HG03342 (cell line): ENCODE measurements around the gene WASHC3.
"Not testable (repeated sequence)": the region's sequence is repeated elsewhere in the genome, so short reads cannot be mapped to it uniquely, and the experiment has no call there.

Source experiments
- ATAC-seq: cut with Tn5 transposase; IDR thresholded peaks from one replicate; pipeline ENCODE4 v1.9.1; 2021; ENCODE audit warnings: mild to moderate bottlenecking, moderate library complexity; ENCODE audit not compliant: unreplicated experiment

The WASHC3 gene

GRCh38 chr12:102051431-102051965 lies 10.3 kb downstream of the WASHC3 start:
- ATAC-seq = peak; percentile 57

GRCh38 chr12:102050660-102051430 lies 10.9 kb downstream of the WASHC3 start:
- ATAC-seq = no peak

- ATAC-seq = peak; percentile 82
Observed at GRCh38 chr12:102043928-102044327, 17.9 kb downstream of the WASHC3 start.

GRCh38 chr12:102033991-102034745 lies 27.6 kb downstream of the WASHC3 start:
- ATAC-seq = no peak

DNA sequence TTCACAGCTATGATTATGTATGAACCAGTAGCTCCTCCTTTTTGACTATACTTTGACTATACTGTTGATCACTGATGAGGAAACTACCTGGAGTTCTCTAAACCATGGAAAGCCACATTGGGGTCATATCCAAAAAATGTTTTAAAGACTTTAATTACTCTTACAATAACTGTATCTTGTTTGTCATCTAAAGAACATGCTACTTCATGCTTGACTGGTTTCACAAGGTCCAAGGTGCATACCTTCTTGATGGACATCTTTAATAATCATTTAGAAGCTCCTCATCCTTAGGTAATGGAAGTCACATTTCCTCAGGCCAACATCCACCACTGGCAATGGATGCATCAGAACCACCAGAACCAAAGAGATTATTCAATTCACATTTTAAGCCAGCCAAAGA lies 29.9 kb downstream of the WASHC3 start:
- no peak for ATAC-seq

- no peak for ATAC-seq
Observed at GRCh38 chr12:102029141-102029540, 32.6 kb downstream of the WASHC3 start.

- ATAC-seq = no peak
Observed at GRCh38 chr12:102026728-102027127, 35.1 kb downstream of the WASHC3 start.

DNA sequence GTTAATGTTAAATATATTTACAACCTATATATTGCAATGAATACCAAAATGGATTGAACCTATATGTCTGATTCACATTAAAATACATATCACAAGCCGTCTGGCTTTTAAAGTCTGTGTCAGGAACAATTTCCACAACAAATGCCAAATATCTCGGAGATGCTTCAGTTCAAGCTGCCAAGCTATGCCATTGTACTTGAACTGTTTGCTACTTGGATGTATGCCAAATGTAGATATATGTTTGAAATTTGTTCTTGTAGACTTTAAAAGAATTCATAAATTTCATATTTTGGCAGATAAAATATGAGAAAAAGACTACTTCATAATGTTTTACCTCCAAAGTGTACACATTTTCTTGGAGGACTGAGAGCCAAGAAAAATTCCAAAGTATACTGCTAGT lies 37.0 kb downstream of the WASHC3 start:
- ATAC-seq = no peak

DNA sequence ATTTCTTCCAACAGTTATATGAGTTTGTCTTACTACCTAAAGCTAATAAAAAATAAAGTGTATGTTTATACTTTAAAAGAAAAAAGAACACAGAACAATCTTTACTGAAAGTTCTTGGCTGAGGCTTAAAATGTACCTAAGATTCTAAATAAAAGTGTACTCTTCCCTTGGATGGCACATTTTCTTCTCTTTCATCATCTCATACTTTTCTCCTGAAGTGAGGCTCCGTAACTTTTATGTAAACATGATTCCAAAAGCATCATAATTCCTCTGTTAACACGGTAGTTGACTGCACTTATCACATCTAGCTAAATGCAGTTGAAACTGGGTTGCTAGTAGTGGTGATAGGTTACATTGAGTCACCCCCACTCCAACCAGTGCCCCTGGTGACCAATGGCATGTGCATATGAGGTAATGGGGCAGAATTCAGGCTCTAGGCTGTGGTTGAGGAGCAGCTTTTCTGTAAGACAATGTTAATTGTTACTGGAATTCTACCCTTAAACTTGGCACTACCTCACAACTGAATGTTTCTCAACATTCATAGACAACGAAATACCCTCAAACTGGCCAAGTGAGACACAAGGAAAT lies 38.4 kb downstream of the WASHC3 start:
- ATAC-seq = no peak

GRCh38 chr12:102022286-102022685 lies 39.5 kb downstream of the WASHC3 start:
- no peak for ATAC-seq

- no peak for ATAC-seq
Observed at GRCh38 chr12:102021540-102022246, 40.1 kb downstream of the WASHC3 start.

GRCh38 chr12:102018607-102019006 lies 43.2 kb downstream of the WASHC3 start:
- not testable (repeated sequence) for ATAC-seq

GRCh38 chr12:102016472-102016871 lies 45.3 kb downstream of the WASHC3 start:
- no peak for ATAC-seq

- ATAC-seq = peak; percentile 93
Observed at GRCh38 chr12:102010265-102010994, 51.4 kb downstream of the WASHC3 start.

DNA sequence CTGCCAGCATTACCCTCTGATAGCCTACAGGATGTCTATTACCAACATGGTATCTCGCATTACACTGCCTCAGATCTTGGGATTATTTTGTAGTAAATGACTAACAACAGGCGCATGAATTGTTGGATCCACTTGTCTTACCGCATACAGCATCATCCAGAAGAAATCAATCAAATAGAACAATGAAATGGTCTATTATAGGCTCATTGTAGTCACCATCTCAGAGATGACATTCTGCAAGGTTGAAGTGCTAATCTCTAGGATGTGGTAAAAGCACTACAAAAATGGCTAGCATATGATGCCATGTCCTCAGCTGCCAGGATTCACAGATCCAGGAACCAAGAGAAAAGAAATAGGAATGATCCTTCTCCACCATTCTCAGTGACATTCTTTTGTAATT lies 52.0 kb downstream of the WASHC3 start:
- peak; percentile 8 for ATAC-seq

DNA sequence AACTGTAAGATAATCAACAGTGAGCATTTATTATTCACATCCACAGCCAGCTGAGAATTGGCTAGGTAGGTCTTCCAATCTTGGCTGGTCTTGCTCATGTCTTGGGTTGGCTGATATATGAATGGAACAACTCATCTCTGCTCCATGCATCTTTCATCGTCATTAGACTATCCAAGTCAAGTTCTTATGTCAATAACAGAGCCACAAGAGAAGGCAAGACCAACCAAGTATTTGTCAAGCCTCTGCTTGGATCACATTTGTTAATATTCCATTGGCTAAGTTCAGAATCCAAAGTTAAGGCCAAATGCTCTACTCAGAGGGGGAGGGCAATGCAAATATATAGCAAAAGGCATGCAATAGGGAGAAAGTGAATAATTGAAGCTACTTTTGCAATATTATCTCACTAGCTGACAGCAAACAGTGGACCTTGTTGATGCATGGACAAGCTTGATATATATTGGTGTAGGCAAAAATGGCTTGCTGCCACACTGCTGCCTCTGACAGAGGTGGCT lies 53.1 kb downstream of the WASHC3 start:
- no peak for ATAC-seq

GRCh38 chr12:102005256-102005655 lies 56.5 kb downstream of the WASHC3 start:
- ATAC-seq = no peak

DNA sequence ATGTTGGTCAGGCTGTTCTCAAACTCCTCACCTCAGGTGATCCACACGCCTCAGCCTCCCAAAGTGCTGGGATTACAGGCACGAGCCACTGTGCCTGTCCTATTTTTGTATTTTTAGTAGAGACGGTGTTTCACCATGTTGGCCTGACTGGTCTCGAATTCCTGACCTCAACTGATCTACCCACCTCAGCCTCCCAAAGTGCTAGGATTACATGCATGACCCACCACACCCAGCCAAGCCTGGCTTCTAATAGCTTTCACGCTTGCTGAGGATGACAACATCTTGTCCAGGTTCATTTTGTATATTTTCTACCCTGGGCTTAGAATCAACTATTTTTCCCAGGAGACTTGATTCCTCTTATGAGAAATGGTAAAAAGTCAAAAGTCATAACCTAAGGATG lies 64.7 kb downstream of the WASHC3 start:
- no peak for ATAC-seq

DNA sequence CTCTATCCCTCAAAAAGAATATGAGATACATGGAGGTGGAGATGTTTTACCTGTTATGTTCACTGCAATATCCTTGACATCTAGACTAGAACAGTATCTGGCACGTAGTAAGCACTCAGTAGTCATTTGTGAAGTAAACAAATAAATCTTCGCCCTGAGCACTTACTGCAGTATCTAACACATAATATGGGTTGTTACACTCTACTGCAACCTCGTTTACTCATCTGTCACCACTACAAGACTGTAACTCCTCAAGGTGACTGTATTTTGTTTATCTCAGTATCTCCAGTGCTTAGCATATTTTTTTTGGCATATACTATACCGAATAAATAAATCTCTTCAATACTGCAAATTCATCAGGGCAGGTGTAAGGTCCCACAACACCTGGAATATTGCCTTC lies 66.1 kb downstream of the WASHC3 start:
- ATAC-seq = no peak

DNA sequence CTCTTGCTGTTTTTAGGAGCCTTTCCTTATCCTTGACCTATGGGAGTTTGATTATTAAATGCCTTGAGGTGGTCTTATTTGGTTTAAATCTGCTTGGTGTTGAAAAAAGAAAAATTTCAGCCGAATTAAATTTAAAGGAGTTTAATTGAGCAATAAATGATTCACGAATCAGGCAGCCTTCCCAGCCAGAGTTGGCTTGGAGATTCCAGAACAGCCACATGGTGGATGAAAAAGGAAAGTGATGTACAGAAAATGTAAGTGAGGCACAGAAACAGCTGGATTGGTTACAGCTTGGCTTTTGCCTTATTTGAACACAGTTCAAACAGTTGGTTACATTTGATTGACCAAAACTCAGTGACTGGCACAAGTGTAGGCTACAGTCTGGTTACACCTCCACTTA lies 69.7 kb downstream of the WASHC3 start:
- no peak for ATAC-seq
